ENCODE measurements around the gene PIGN.
A peak's percentile ranks its signal among the peaks of the same experiment; 100 is the strongest.

Gene PIGN

GRCh38 chr18:62186774-62187542 lies at the start of gene PIGN, which contains the start of gene RELCH:
TSS of gene PIGN (minus strand) at chr18:62187056. CDS start at chr18:62161353, 25,703 bp downstream.
TSS of gene RELCH (plus strand) at chr18:62187255. CDS start at chr18:62187506, 251 bp downstream.
- POLR2A ChIA-PET (ENCODE audit: low non-redundant PET) = no interaction called here
- peak within 1 kb of the TSS; percentile 90 for H3K27ac ChIP-seq
- no peak for TF ChIP-seq CTCF (conservative IDR thresholded peaks at IDR 0.05; ENCODE audit: low read depth)
- CTCF ChIA-PET = interaction anchor here (0.5 to 0.7 kb wide), 2 partner anchors 10 to 83 kb away, joined by 3 to 4 read pairs; no protein-coding TSS in a partner anchor
- DNase-seq (ENCODE audit: low spot score) = peak; percentile 99

DNA sequence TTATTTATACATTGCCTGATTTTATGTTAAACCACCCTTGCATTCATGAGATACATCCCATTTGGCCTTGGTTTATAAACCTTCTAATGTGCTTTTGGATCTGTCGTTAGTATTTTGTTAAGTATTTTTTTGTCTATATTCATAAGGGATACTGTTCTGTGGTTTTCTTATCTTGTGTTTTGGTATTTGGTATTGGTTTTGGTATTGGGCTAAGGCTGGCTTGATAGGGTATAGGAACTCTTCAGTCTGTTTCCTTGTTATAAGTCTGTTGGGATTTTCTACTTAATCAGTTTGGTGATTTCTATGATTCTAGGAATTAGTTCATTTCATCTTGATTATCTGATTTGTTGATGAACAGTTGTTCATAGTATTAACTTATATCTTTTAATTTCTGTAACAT lies 49.4 kb upstream of the PIGN start:
- no peak for DNase-seq (ENCODE audit: low spot score)
- POLR2A ChIA-PET (ENCODE audit: low non-redundant PET) = no interaction called here
- H3K27ac ChIP-seq = no peak overlapping the region
- no peak for TF ChIP-seq CTCF (conservative IDR thresholded peaks at IDR 0.05; ENCODE audit: low read depth)
- CTCF ChIA-PET = interaction anchor here (0.7 kb wide), 1 partner anchor 58 kb away, joined by 4 read pairs; no protein-coding TSS in a partner anchor

- ChIA-PET CTCF (no interaction called here), POLR2A (ENCODE audit: low non-redundant PET) (no interaction called here)
- DNase-seq (ENCODE audit: low spot score) = no peak
- TF ChIP-seq CTCF (conservative IDR thresholded peaks at IDR 0.05; ENCODE audit: low read depth) = no peak
- H3K27ac ChIP-seq = no peak overlapping the region
Observed at GRCh38 chr18:62226047-62226446, 39.2 kb upstream of the PIGN start.

DNA sequence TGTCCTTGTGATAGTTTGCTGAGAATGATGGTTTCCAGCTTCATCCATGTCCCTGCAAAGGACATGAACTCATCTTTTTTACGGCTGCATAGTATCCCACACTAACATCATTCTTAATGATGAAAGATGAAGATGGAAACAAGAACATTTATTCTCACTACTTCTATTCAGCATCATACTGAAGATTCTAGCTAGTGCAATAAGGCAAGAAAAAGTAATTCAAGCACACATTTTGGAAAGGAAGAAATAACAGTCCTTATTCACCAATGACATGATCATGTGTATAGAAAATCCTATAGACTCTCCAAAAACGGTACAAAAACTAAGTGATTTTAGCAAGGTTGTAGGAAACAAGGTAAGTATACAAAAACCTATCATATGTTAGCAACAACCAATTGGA lies 37.4 kb upstream of the PIGN start:
- POLR2A ChIA-PET (ENCODE audit: low non-redundant PET) = no interaction called here
- no peak for TF ChIP-seq CTCF (conservative IDR thresholded peaks at IDR 0.05; ENCODE audit: low read depth)
- CTCF ChIA-PET = no interaction called here
- H3K27ac ChIP-seq = no peak overlapping the region
- no peak for DNase-seq (ENCODE audit: low spot score)

DNA sequence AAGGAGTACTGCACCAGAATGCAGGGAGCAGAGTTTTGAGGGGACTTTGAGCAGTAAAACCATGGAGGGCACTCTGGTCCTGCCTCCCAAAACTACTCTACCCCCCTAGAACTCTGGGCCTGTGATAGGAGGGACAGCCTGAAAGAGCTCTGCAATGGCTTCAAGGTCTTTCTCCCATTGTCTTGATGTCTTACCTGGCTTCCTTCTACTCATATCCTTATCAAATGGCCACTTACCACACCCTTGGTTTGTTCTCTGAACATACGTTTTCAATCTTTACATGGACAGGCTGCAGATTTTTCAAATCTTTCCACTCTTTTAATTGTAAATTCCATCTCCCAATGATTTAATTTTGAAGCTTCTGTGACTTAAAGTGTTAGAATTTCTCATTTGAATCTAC lies 27.9 kb upstream of the PIGN start:
- no peak overlapping the region for H3K27ac ChIP-seq
- POLR2A ChIA-PET (ENCODE audit: low non-redundant PET) = no interaction called here
- TF ChIP-seq CTCF (conservative IDR thresholded peaks at IDR 0.05; ENCODE audit: low read depth) = no peak
- CTCF ChIA-PET = no interaction called here
- DNase-seq (ENCODE audit: low spot score) = no peak

- CTCF ChIA-PET = no interaction called here
- no peak for TF ChIP-seq CTCF (conservative IDR thresholded peaks at IDR 0.05; ENCODE audit: low read depth)
- POLR2A ChIA-PET (ENCODE audit: low non-redundant PET) = no interaction called here
- DNase-seq (ENCODE audit: low spot score) = no peak
- H3K27ac ChIP-seq = no peak overlapping the region
Observed at GRCh38 chr18:62211325-62211828, 24.5 kb upstream of the PIGN start.
